PFSK-1 (cell line): ENCODE data around the gene NME7.

ENCODE experiments used
- FOXP2 ChIP-seq: optimal IDR thresholded peaks from 2 replicates; pipeline ENCODE3; 2011; ENCODE audit warnings: borderline replicate concordance, control low read depth, inconsistent platforms; ENCODE audit not compliant: insufficient read depth; ENCODE audit errors: extremely low read length, extremely low read depth
- POLR2AphosphoS5 ChIP-seq: IDR thresholded peaks from 2 replicates; pipeline ENCODE4 v1.6.1; 2012; ENCODE audit warnings: low read depth, mild to moderate bottlenecking, control low read depth, low read length, moderate library complexity
- SIN3A ChIP-seq: IDR thresholded peaks from 2 replicates; pipeline ENCODE4 v1.6.1; 2012; ENCODE audit warnings: mild to moderate bottlenecking, low read length, moderate library complexity, borderline replicate concordance; ENCODE audit not compliant: insufficient read depth
- TAF1 ChIP-seq: IDR thresholded peaks from 2 replicates; pipeline ENCODE4 v1.6.1; 2012; ENCODE audit warnings: low read length, control low read depth, borderline replicate concordance; ENCODE audit not compliant: insufficient read depth
- TF ChIP-seq, protein P1 (sequence below), 2 experiments: IDR thresholded peaks; 2 replicates each; pipeline versions ENCODE4 v1.6.1 to v1.8.0; 2011 to 2012; ENCODE audit warnings: low read depth in 2 of 2, low read length in 2 of 2, control low read depth in 1 of 2, inconsistent platforms in 1 of 2, mild to moderate bottlenecking in 1 of 2, moderate library complexity in 1 of 2; ENCODE audit not compliant: insufficient read depth in 1 of 2

DNA sequence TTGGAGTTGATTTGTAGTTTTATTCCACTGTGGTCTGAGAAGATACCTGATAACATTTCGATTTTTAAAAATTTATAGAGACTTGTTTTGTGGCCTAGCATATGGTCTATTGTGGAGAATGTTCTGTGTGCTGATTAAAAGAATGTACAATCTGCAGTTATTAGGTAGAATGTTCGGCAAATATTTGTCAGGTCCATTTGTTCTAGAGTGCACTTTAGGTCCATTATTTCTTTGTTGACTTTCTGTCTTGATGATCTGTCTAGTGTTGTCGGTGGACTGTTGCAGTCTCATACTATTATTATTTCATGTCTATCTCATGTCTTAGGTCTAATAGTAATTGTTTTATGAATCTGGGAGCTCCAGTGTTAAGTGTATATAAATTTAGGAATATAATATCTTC lies 116.8 kb downstream of the NME7 start:
- TF ChIP-seq SIN3A (no peak), POLR2AphosphoS5 (no peak), TAF1 (no peak), FOXP2 (no peak)
- TF ChIP-seq, protein P1, sequence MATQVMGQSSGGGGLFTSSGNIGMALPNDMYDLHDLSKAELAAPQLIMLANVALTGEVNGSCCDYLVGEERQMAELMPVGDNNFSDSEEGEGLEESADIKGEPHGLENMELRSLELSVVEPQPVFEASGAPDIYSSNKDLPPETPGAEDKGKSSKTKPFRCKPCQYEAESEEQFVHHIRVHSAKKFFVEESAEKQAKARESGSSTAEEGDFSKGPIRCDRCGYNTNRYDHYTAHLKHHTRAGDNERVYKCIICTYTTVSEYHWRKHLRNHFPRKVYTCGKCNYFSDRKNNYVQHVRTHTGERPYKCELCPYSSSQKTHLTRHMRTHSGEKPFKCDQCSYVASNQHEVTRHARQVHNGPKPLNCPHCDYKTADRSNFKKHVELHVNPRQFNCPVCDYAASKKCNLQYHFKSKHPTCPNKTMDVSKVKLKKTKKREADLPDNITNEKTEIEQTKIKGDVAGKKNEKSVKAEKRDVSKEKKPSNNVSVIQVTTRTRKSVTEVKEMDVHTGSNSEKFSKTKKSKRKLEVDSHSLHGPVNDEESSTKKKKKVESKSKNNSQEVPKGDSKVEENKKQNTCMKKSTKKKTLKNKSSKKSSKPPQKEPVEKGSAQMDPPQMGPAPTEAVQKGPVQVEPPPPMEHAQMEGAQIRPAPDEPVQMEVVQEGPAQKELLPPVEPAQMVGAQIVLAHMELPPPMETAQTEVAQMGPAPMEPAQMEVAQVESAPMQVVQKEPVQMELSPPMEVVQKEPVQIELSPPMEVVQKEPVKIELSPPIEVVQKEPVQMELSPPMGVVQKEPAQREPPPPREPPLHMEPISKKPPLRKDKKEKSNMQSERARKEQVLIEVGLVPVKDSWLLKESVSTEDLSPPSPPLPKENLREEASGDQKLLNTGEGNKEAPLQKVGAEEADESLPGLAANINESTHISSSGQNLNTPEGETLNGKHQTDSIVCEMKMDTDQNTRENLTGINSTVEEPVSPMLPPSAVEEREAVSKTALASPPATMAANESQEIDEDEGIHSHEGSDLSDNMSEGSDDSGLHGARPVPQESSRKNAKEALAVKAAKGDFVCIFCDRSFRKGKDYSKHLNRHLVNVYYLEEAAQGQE (IDR thresholded peaks at IDR 0.05; ENCODE audit: insufficient read depth in 1 of 2, low read depth in 2 of 2, low read length in 2 of 2): no peak
